Fibroblast of pulmonary artery (primary cell): ENCODE data around the gene HPCAL4.

Source experiments
- DNase-seq: peaks from one replicate; pipeline ENCODE4 v3.0.0-alpha.2; 2010; ENCODE audit warnings: low read depth
- H3K4me3 ChIP-seq: replicated peaks from 2 replicates; pipeline ENCODE4 v1.5.1; 2011; ENCODE audit warnings: low read depth, mild to moderate bottlenecking, control low read depth, low read length, moderate library complexity
- TF ChIP-seq, protein P1 (sequence below): IDR thresholded peaks from 2 replicates; pipeline ENCODE4 v1.5.1; 2011; ENCODE audit warnings: mild to moderate bottlenecking, control low read depth, low read length, inconsistent platforms; ENCODE audit errors: missing control alignments

The HPCAL4 gene

DNA sequence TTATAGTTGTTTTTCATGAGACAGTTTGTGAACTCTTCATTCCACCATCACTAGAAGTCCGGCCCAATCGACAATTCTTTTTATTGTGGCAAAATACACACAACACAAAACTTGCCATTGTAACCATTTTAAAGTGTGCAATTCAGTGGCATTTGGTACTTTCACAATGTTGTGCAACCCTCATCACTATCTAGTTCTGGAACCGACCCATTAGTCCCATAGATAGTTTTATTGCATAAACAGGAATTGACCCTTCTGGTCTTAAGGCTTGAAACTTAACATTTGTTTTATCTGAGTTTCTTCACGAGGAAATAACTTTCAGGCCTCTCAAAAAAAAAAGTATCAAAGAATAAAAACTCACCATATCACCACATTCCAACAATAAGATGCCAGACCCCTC lies 38.6 kb upstream of the HPCAL4 start:
- DNase-seq, result no peak
- H3K4me3 ChIP-seq, result no peak overlapping the region
- TF ChIP-seq, protein P1, sequence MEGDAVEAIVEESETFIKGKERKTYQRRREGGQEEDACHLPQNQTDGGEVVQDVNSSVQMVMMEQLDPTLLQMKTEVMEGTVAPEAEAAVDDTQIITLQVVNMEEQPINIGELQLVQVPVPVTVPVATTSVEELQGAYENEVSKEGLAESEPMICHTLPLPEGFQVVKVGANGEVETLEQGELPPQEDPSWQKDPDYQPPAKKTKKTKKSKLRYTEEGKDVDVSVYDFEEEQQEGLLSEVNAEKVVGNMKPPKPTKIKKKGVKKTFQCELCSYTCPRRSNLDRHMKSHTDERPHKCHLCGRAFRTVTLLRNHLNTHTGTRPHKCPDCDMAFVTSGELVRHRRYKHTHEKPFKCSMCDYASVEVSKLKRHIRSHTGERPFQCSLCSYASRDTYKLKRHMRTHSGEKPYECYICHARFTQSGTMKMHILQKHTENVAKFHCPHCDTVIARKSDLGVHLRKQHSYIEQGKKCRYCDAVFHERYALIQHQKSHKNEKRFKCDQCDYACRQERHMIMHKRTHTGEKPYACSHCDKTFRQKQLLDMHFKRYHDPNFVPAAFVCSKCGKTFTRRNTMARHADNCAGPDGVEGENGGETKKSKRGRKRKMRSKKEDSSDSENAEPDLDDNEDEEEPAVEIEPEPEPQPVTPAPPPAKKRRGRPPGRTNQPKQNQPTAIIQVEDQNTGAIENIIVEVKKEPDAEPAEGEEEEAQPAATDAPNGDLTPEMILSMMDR, result no peak

- no peak for DNase-seq
- TF ChIP-seq, protein P1, result no peak
These were observed 37.8 kb upstream of the HPCAL4 start for GRCh38 chr1:39729030-39729429.

GRCh38 chr1:39727932-39728317 lies 36.7 kb upstream of the HPCAL4 start:
- H3K4me3 ChIP-seq, result no peak overlapping the region
- no peak for DNase-seq
- TF ChIP-seq, protein P1, result no peak

More at GRCh38 chr1:39729030-39729429, 37.8 kb upstream of the HPCAL4 start:
- H3K4me3 ChIP-seq, result no peak overlapping the region

- TF ChIP-seq, protein P1, result no peak
- no peak for DNase-seq
- no peak overlapping the region for H3K4me3 ChIP-seq
These were observed 36.1 kb upstream of the HPCAL4 start for GRCh38 chr1:39727221-39727931.

DNA sequence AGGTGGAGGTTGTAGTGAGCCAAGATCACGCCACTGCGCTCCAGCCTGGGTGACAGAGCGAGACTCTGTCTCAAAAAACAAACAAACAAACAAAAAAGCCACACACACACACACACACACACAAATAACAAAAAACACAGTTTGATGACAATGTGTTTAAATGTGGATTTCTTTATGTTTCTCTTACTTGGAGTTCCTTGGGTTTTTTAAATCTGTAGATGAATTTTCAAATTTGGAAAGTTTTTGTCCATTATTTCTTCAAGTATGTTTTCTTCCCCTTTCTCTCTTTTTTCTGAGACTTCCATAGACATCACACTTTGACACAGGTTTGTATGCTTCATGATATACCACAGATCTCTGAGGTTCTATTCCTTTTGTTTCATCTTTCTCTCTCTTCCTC lies 35.4 kb upstream of the HPCAL4 start:
- no peak overlapping the region for H3K4me3 ChIP-seq
- TF ChIP-seq, protein P1, result no peak
- DNase-seq, result no peak

GRCh38 chr1:39722495-39722894 lies 31.3 kb upstream of the HPCAL4 start:
- no peak overlapping the region for H3K4me3 ChIP-seq
- TF ChIP-seq, protein P1, result no peak
- no peak for DNase-seq

GRCh38 chr1:39721664-39722063 lies 30.4 kb upstream of the HPCAL4 start:
- no peak overlapping the region for H3K4me3 ChIP-seq
- DNase-seq, result no peak
- TF ChIP-seq, protein P1, result no peak
